PC-9 (cell line): ENCODE measurements around the gene ELAPOR1. TPM values are rescaled to one million over a fixed set of nuclear protein-coding genes. Genes with fewer than 3 reads are reported as not detected.

Source experiments
- BruUV-seq: library from RNA; stranded (reverse); fragments of 400-500 nt; replicated peaks from 2 replicates; lab custom pipeline; 2021; lab: Mats Ljungman, UMichigan
- CTCF ChIA-PET: fragments of 300-600 bp; sonication (Branson Sonifier 250); formaldehyde crosslinking; loops from one replicate; lab custom pipeline; 2022; ENCODE audit warnings: antibody characterized with exemption; lab: Charles Lee
- POLR2A ChIA-PET: fragments of 300-600 bp; sonication (Branson Sonifier 250); formaldehyde crosslinking; loops from one replicate; lab custom pipeline; 2022; ENCODE audit warnings: antibody characterized with exemption; ENCODE audit not compliant: unreplicated experiment; lab: Charles Lee
- DNase-seq, 2 experiments: peaks; one replicate each; pipeline versions ENCODE4 v3.0.0 to v3.0.0-alpha.2; 2015 to 2022; ENCODE audit warnings: mixed read lengths in 1 of 2
- H2AFZ ChIP-seq: fragments of 200-600 bp; sonication (generic); 2 replicates; pipeline ENCODE4 v1.8.1; 2017; ENCODE audit warnings: antibody characterized with exemption
- H3F3A ChIP-seq: fragments of 200-600 bp; sonication (generic); 2 replicates; pipeline ENCODE4 v1.8.1; 2017; ENCODE audit warnings: antibody characterized with exemption, mild to moderate bottlenecking, low read depth; ENCODE audit not compliant: insufficient read depth
- H3K27ac ChIP-seq: fragments of 200-600 bp; sonication (generic); 2 replicates; pipeline ENCODE4 v1.6.1; 2016; ENCODE audit warnings: mixed run types
- H3K27me3 ChIP-seq: fragments of 200-600 bp; sonication (generic); 2 replicates; pipeline ENCODE4 v1.6.1; 2016; ENCODE audit warnings: low read depth, mixed run types; ENCODE audit not compliant: insufficient read depth
- H3K36me3 ChIP-seq: fragments of 200-600 bp; sonication (generic); 2 replicates; pipeline ENCODE4 v1.6.1; 2016; ENCODE audit warnings: low read depth, mixed run types
- H3K4me1 ChIP-seq: fragments of 200-600 bp; sonication (generic); replicated peaks from 2 replicates; pipeline ENCODE4 v1.6.1; 2016; ENCODE audit warnings: mixed run types; ENCODE audit not compliant: insufficient read depth
- H3K4me2 ChIP-seq: fragments of 200-600 bp; sonication (generic); 2 replicates; pipeline ENCODE4 v1.6.1; 2017; ENCODE audit warnings: mixed run types
- H3K4me3 ChIP-seq: fragments of 200-600 bp; sonication (generic); 2 replicates; pipeline ENCODE4 v1.6.1; 2016; ENCODE audit warnings: mixed run types
- H3K79me2 ChIP-seq: fragments of 200-600 bp; sonication (generic); 2 replicates; pipeline ENCODE4 v1.6.1; 2017; ENCODE audit warnings: low read depth, mixed run types
- H3K9me2 ChIP-seq: fragments of 200-600 bp; sonication (generic); 2 replicates; pipeline ENCODE4 v1.8.1; 2017; ENCODE audit warnings: mild to moderate bottlenecking; ENCODE audit not compliant: insufficient read depth
- H3K9me3 ChIP-seq: fragments of 200-600 bp; sonication (generic); 2 replicates; pipeline ENCODE4 v1.8.1; 2016; ENCODE audit warnings: low read depth; ENCODE audit not compliant: insufficient read depth
- H4K20me1 ChIP-seq: fragments of 200-600 bp; sonication (generic); 2 replicates; pipeline ENCODE4 v1.8.1; 2017; ENCODE audit not compliant: insufficient read depth
- EZH2 ChIP-seq: fragments of 200-600 bp; sonication (generic); IDR thresholded peaks from 2 replicates; pipeline ENCODE4 v1.8.0; 2017; ENCODE audit warnings: antibody characterized with exemption, low read depth
- intact Hi-C: fragments of 100-400 bp; cut with micrococcal nuclease; formaldehyde crosslinking; loops from one replicate; pipeline ENCODE4 v1.10.0; 2022; ENCODE audit not compliant: unreplicated experiment
- total RNA-seq: library from RNA; stranded (reverse); gene quantifications from 2 replicates; pipeline ENCODE4 v1.2.3, GENCODE V29; 2021
- TF ChIP-seq, protein P1 (sequence below): fragments of 200-600 bp; sonication (generic); conservative IDR thresholded peaks from 2 replicates; pipeline ENCODE4 v1.6.1; 2017; ENCODE audit warnings: mixed run types, antibody characterized with exemption, mild to moderate bottlenecking, moderate library complexity

Gene ELAPOR1
- total RNA-seq, 1 experiment from 2014 or later: 2.0 TPM

DNA sequence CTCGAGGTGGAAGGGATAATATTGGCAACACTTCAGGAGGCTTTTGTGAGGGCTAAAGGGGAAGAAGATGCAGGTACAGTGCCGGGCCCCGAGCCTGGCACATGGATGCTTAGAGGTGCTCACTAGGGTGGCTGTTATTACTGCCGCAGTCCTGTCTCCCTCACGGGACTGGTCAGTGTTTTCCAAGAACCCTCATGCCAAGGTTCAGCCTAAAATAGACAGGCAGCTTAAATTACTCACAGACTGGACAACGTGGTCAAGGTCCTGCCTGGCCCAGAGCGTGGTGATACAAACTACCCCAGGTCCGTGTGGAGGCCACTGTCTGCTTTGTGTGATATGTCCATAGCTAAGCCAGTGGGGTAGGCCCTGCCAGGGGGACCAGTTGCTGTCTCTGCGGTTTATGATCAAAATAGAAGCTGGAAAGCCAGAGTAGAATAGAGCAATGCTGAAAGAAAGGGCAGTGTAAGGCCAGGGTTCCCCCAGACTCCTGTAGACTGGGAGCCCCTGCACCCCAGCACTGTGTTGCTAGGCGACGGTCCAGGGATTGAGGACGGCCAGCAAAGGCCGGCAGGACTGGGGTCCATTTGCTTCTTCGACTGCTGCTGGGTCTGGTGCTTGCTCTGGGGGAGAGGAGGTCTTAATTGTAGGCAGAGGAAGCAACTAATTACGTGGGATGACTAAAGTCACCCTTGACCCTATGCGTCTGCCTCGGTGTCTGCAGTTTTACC lies 36.1 kb downstream of the ELAPOR1 start:
- Histone ChIP-seq H3F3A (no peaks in the 10 kb centered on the region), H3K9me3 (no peaks in the 10 kb centered on the region), H3K27me3 (no peaks in the 10 kb centered on the region), H3K4me2 (no peak overlapping the region), H3K4me3 (no peak overlapping the region), H3K79me2 (no peaks in the 10 kb centered on the region), H3K27ac (no peak overlapping the region), H3K4me1 (peaks cover 8% of the 10 kb centered on the region; the same call in 1 of the 2 replicates), H3K9me2 (no peaks in the 10 kb centered on the region), H2AFZ (no peak overlapping the region), H4K20me1 (no peaks in the 10 kb centered on the region), H3K36me3 (no peaks in the 10 kb centered on the region)
- POLR2A ChIA-PET: no interaction called here
- DNase-seq: peak in 1 of 2 experiments; percentile 10
- no TSS peak for BruUV-seq
- intact Hi-C loops: no loop called here
- no peak for TF ChIP-seq EZH2
- TF ChIP-seq, protein P1, sequence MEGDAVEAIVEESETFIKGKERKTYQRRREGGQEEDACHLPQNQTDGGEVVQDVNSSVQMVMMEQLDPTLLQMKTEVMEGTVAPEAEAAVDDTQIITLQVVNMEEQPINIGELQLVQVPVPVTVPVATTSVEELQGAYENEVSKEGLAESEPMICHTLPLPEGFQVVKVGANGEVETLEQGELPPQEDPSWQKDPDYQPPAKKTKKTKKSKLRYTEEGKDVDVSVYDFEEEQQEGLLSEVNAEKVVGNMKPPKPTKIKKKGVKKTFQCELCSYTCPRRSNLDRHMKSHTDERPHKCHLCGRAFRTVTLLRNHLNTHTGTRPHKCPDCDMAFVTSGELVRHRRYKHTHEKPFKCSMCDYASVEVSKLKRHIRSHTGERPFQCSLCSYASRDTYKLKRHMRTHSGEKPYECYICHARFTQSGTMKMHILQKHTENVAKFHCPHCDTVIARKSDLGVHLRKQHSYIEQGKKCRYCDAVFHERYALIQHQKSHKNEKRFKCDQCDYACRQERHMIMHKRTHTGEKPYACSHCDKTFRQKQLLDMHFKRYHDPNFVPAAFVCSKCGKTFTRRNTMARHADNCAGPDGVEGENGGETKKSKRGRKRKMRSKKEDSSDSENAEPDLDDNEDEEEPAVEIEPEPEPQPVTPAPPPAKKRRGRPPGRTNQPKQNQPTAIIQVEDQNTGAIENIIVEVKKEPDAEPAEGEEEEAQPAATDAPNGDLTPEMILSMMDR: no peak
- CTCF ChIA-PET: no interaction called here

DNA sequence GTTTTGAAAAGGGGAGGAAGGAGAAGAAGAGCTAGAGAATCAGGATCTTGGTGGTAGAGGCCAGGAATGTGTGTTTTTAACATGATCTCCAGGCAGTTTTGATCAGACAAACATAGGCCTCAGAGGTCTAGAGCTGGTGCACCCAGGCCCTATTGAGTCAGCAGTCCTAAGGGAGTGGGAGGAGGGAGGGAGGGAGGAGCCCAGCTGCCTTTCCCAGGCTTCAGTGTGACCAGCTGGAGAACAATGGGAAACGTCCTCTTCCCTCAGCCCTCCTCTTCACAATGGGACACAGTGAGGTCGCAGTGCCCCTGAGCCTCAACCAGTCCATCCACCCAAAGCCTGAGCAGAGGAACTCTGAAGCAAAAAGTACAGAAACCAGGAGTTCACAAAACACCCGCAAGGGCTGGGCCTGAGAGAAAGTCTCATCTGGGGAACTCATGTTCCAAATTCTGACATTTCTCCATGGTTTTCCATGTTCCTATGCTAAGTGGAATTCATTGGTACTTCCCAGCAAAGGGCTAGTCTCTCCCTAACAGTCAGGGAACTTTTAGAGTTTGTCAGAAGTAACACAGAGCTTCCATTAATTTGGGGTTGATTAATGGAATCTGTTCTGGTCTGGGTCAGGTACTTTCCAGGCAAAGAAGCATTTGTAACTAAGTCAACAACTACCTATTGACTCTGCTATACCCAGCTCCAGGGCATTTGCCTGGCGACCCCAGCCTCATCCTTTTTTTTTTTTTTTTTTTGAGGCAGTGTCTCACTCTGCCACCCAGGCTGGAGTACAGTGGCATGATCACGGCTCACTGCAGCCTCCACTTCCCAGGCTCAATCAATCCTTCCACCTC lies 37.5 kb downstream of the ELAPOR1 start:
- no TSS peak for BruUV-seq
- Histone ChIP-seq H3K27ac (no peak overlapping the region), H3F3A (no peaks in the 10 kb centered on the region), H3K4me2 (no peak overlapping the region), H3K4me1 (peaks cover 8% of the 10 kb centered on the region; the same call in 1 of the 2 replicates), H3K9me2 (no peaks in the 10 kb centered on the region), H4K20me1 (no peaks in the 10 kb centered on the region), H2AFZ (peak overlapping the region; percentile 20), H3K79me2 (no peaks in the 10 kb centered on the region), H3K36me3 (no peaks in the 10 kb centered on the region), H3K4me3 (no peak overlapping the region), H3K9me3 (no peaks in the 10 kb centered on the region), H3K27me3 (no peaks in the 10 kb centered on the region)
- POLR2A ChIA-PET: interaction anchor here (0.5 kb wide), 1 partner anchor 117 kb away, joined by 7 read pairs; no protein-coding TSS in a partner anchor
- intact Hi-C loops: no loop called here
- CTCF ChIA-PET: no interaction called here
- peak; percentile 36 to 41 for DNase-seq
- no peak for TF ChIP-seq EZH2
- TF ChIP-seq, protein P1: no peak

- ChIA-PET CTCF (no interaction called here), POLR2A (no interaction called here)
- Histone ChIP-seq H4K20me1 (no peaks in the 10 kb centered on the region), H3F3A (no peaks in the 10 kb centered on the region), H3K4me3 (no peak overlapping the region), H3K27me3 (no peaks in the 10 kb centered on the region), H3K4me2 (no peak overlapping the region), H3K4me1 (peaks cover 8% of the 10 kb centered on the region; the same call in 1 of the 2 replicates), H3K36me3 (no peaks in the 10 kb centered on the region), H2AFZ (no peak overlapping the region), H3K9me2 (no peaks in the 10 kb centered on the region), H3K27ac (no peak overlapping the region), H3K79me2 (no peaks in the 10 kb centered on the region), H3K9me3 (no peaks in the 10 kb centered on the region)
- no TSS peak for BruUV-seq
- intact Hi-C loops: no loop called here
- peak in 1 of 2 experiments; percentile 45 for DNase-seq
- TF ChIP-seq, protein P1: no peak
- TF ChIP-seq EZH2: no peak
Observed at GRCh38 chr1:109152196-109152595, 38.3 kb downstream of the ELAPOR1 start.
